SK-N-SH treated with all-trans-retinoic acid at 6 μM for 48 hours (cell line): Measurements from ENCODE around the gene CAMK4.

Source experiments
- ARNTL ChIP-seq: fragments of 450-650 bp; formaldehyde crosslinking; IDR thresholded peaks from 2 replicates; pipeline ENCODE4 v1.5.0; 2020; ENCODE audit warnings: low read depth, mild to moderate bottlenecking, moderate library complexity, borderline replicate concordance
- CSDC2 ChIP-seq: fragments of 250-450 bp; sonication (Bioruptor Pico); IDR thresholded peaks from 2 replicates; pipeline ENCODE4 v1.5.0; 2020; ENCODE audit warnings: mild to moderate bottlenecking, moderate library complexity
- ESRRG ChIP-seq: fragments of 250-450 bp; sonication (Bioruptor Pico); IDR thresholded peaks from 2 replicates; pipeline ENCODE4 v1.6.1; 2021; ENCODE audit warnings: mild to moderate bottlenecking
- GLIS3 ChIP-seq: fragments of 250-450 bp; sonication (Bioruptor Pico); IDR thresholded peaks from 2 replicates; pipeline ENCODE4 v1.5.0; 2020; ENCODE audit warnings: mild to moderate bottlenecking, moderate library complexity
- ISL1 ChIP-seq: fragments of 250-450 bp; sonication (Bioruptor Pico); IDR thresholded peaks from 2 replicates; pipeline ENCODE4 v2.1.2; 2022; ENCODE audit warnings: mild to moderate bottlenecking, moderate library complexity
- OSR1 ChIP-seq: fragments of 250-450 bp; sonication (Bioruptor Pico); IDR thresholded peaks from 2 replicates; pipeline ENCODE4 v1.8.0; 2022; ENCODE audit warnings: moderate library complexity, mild to moderate bottlenecking, inconsistent platforms
- PATZ1 ChIP-seq: fragments of 250-450 bp; sonication (Bioruptor Pico); IDR thresholded peaks from 2 replicates; pipeline ENCODE4 v1.8.0; 2020; ENCODE audit warnings: mild to moderate bottlenecking, moderate library complexity, borderline replicate concordance
- TOX ChIP-seq: fragments of 250-450 bp; sonication (Bioruptor Pico); IDR thresholded peaks from 2 replicates; pipeline ENCODE4 v1.8.0; 2021; ENCODE audit warnings: mild to moderate bottlenecking, moderate library complexity, borderline replicate concordance
- ZNF70 ChIP-seq: fragments of 450-650 bp; formaldehyde crosslinking; IDR thresholded peaks from 2 replicates; pipeline ENCODE4 v1.5.0; 2020; ENCODE audit warnings: mild to moderate bottlenecking, moderate library complexity
- ZNF8 ChIP-seq: fragments of 450-650 bp; formaldehyde crosslinking; IDR thresholded peaks from 2 replicates; pipeline ENCODE4 v1.5.0; 2020; ENCODE audit warnings: mild to moderate bottlenecking, moderate library complexity
- TF ChIP-seq, protein P1 (sequence below): fragments of 250-450 bp; sonication (Bioruptor Pico); IDR thresholded peaks from 2 replicates; pipeline ENCODE4 v1.5.1; 2020; ENCODE audit warnings: low read depth, mild to moderate bottlenecking, moderate library complexity

GRCh38 chr5:111461934-111462333 is 237.8 kb downstream of the CAMK4 start:
- TF ChIP-seq PATZ1: no peak
- TF ChIP-seq GLIS3 (CRISPR knock-in tag): no peak
- no peak for TF ChIP-seq ISL1 (CRISPR knock-in tag)
- TF ChIP-seq, protein P1, sequence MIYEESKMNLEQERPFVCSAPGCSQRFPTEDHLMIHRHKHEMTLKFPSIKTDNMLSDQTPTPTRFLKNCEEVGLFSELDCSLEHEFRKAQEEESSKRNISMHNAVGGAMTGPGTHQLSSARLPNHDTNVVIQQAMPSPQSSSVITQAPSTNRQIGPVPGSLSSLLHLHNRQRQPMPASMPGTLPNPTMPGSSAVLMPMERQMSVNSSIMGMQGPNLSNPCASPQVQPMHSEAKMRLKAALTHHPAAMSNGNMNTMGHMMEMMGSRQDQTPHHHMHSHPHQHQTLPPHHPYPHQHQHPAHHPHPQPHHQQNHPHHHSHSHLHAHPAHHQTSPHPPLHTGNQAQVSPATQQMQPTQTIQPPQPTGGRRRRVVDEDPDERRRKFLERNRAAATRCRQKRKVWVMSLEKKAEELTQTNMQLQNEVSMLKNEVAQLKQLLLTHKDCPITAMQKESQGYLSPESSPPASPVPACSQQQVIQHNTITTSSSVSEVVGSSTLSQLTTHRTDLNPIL (CRISPR knock-in tag): no peak
- TF ChIP-seq OSR1: no peak
- TF ChIP-seq CSDC2 (CRISPR knock-in tag): no peak
- TF ChIP-seq ZNF70 (CRISPR knock-in tag): no peak
- no peak for TF ChIP-seq ARNTL (CRISPR knock-in tag)
- TF ChIP-seq ESRRG: no peak
- TF ChIP-seq ZNF8 (CRISPR knock-in tag): no peak
- TF ChIP-seq TOX (CRISPR knock-in tag): no peak
